Measurements from ENCODE around the gene THOC5. TPM values are rescaled to one million over a fixed set of nuclear protein-coding genes. Genes with fewer than 3 reads are reported as not detected.

THOC5 gene
- total RNA-seq, 1 experiment from 2014 or later = 74.4 TPM

DNA sequence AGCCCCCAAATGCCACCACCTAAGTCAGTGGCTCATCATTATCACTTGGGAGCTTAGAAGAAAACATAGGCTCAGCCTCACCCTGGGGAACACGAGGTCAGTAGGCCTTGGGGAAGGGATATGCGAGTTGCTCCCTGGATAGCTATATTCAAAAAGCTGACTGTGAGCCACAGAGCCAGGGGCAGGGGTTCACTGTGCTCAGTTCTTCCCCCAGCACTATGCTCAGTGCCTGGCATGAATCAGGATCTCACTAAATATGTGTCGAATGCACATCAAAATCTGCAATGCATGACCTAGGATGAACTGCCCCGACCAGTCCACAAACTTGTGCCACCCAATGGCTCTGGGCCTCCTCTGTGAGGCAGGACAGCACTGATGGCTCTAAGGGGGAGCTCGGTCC is 35.1 kb downstream of the THOC5 start:
- DNase-seq (ENCODE audit: low read depth, low spot score) (no peak), ATAC-seq (no peak)
- POLR2A ChIA-PET = no interaction called here
- Histone ChIP-seq H3K27ac (ENCODE audit: low read length) (no peak overlapping the region), H3K9me3 (ENCODE audit: control insufficient read depth, insufficient read depth, low read depth, low read length) (no peaks in the 10 kb centered on the region), H3K27me3 (ENCODE audit: control insufficient read depth, insufficient read depth, low read length) (no peaks in the 10 kb centered on the region), H3K4me3 (ENCODE audit: low read depth in 2 of 2, low read length in 2 of 2) (no peak overlapping the region), H3K36me3 (ENCODE audit: control insufficient read depth, insufficient read depth, low read length) (peaks cover 7% of the 10 kb centered on the region), H3K4me1 (ENCODE audit: control insufficient read depth, insufficient read depth, low read length) (no peaks in the 10 kb centered on the region)
- intact Hi-C loops (cut with micrococcal nuclease; ENCODE audit: unreplicated experiment) = no loop called here
- in situ Hi-C loops (cut with HindIII; ENCODE audit: low pct_unique_long_range_greater_than_20kb, low sequenced_read_pairs) = no loop called here
- CTCF ChIA-PET = no interaction called here
- no TSS peak for BruUV-seq (replicated peaks)
- TF ChIP-seq CTCF (IDR thresholded peaks at IDR 0.05) = no peak

GRCh38 chr22:29517215-29517908 is 36.2 kb downstream of the THOC5 start:
- CTCF ChIA-PET = no interaction called here

More at GRCh38 chr22:29517215-29517908, 36.2 kb downstream of the THOC5 start:
- no peak overlapping the region for H3K4me3 ChIP-seq (ENCODE audit: low read depth in 2 of 2, low read length in 2 of 2)
- DNase-seq (ENCODE audit: low read depth, low spot score) (no peak), ATAC-seq (no peak)
- no peak for TF ChIP-seq CTCF (IDR thresholded peaks at IDR 0.05)
- TF ChIP-seq SIN3A (IDR thresholded peaks at IDR 0.05; ENCODE audit: borderline replicate concordance, insufficient read depth, low read depth, low read length) = no peak
- TF ChIP-seq TCF7L2 (IDR thresholded peaks at IDR 0.05; ENCODE audit: low read depth, low read length) = no peak
- TF ChIP-seq, protein P1, sequence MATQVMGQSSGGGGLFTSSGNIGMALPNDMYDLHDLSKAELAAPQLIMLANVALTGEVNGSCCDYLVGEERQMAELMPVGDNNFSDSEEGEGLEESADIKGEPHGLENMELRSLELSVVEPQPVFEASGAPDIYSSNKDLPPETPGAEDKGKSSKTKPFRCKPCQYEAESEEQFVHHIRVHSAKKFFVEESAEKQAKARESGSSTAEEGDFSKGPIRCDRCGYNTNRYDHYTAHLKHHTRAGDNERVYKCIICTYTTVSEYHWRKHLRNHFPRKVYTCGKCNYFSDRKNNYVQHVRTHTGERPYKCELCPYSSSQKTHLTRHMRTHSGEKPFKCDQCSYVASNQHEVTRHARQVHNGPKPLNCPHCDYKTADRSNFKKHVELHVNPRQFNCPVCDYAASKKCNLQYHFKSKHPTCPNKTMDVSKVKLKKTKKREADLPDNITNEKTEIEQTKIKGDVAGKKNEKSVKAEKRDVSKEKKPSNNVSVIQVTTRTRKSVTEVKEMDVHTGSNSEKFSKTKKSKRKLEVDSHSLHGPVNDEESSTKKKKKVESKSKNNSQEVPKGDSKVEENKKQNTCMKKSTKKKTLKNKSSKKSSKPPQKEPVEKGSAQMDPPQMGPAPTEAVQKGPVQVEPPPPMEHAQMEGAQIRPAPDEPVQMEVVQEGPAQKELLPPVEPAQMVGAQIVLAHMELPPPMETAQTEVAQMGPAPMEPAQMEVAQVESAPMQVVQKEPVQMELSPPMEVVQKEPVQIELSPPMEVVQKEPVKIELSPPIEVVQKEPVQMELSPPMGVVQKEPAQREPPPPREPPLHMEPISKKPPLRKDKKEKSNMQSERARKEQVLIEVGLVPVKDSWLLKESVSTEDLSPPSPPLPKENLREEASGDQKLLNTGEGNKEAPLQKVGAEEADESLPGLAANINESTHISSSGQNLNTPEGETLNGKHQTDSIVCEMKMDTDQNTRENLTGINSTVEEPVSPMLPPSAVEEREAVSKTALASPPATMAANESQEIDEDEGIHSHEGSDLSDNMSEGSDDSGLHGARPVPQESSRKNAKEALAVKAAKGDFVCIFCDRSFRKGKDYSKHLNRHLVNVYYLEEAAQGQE (IDR thresholded peaks at IDR 0.05; ENCODE audit: insufficient read depth in 1 of 2, low read depth in 2 of 2, low read length in 1 of 2) = no peak
- TF ChIP-seq POLR2AphosphoS5 (IDR thresholded peaks at IDR 0.05; ENCODE audit: low read depth, low read length) = no peak
- H3K27ac ChIP-seq (ENCODE audit: low read length) = no peak overlapping the region
- no TSS peak for BruUV-seq (replicated peaks)
- no peaks in the 10 kb centered on the region for H3K9me3 ChIP-seq (ENCODE audit: control insufficient read depth, insufficient read depth, low read depth, low read length)
- intact Hi-C loops (cut with micrococcal nuclease; ENCODE audit: unreplicated experiment) = no loop called here
- no peaks in the 10 kb centered on the region for H3K27me3 ChIP-seq (ENCODE audit: control insufficient read depth, insufficient read depth, low read length)
- POLR2A ChIA-PET = no interaction called here
- in situ Hi-C loops (cut with HindIII; ENCODE audit: low pct_unique_long_range_greater_than_20kb, low sequenced_read_pairs) = no loop called here
- no peaks in the 10 kb centered on the region for H3K4me1 ChIP-seq (ENCODE audit: control insufficient read depth, insufficient read depth, low read length)
- H3K36me3 ChIP-seq (ENCODE audit: control insufficient read depth, insufficient read depth, low read length) = peaks cover 10% of the 10 kb centered on the region

Measured in Panc1 (cell line).